ENCODE results near the gene KRT40. TPM values are rescaled to one million over a fixed set of nuclear protein-coding genes. Genes with fewer than 3 reads are reported as not detected.

The KRT40 gene
- total RNA-seq, 1 donor from 2014 or later, result not detected

DNA sequence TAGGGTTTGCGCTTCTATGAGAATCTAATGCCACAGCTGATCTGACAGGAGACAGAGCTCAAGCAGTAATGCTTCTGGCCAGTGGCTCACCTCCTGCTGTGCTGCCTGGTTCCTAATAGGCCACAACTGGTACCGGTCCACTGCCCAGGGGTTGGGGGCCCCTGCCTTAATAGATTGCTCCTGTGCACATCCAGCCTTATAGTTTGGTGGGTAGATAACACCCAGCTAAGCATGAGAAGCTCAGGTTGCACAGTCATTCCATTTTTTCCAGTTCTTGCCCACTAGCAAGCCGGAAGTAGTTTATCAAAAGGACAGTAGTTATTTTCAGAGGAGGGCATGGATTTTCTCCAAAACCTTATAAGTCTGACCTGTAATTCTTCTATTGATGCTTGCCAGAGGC is 35.3 kb upstream of the KRT40 start:
- H3K27ac Mint-ChIP-seq, result no peak overlapping the region
- ChIA-PET POLR2A (no interaction called here), CTCF (no interaction called here)
- DNase-seq (no peak), ATAC-seq (ENCODE audit: low read depth) (no peak)
- peaks cover 9% of the 10 kb centered on the region for H3K27me3 Mint-ChIP-seq
- TF ChIP-seq, protein P1, sequence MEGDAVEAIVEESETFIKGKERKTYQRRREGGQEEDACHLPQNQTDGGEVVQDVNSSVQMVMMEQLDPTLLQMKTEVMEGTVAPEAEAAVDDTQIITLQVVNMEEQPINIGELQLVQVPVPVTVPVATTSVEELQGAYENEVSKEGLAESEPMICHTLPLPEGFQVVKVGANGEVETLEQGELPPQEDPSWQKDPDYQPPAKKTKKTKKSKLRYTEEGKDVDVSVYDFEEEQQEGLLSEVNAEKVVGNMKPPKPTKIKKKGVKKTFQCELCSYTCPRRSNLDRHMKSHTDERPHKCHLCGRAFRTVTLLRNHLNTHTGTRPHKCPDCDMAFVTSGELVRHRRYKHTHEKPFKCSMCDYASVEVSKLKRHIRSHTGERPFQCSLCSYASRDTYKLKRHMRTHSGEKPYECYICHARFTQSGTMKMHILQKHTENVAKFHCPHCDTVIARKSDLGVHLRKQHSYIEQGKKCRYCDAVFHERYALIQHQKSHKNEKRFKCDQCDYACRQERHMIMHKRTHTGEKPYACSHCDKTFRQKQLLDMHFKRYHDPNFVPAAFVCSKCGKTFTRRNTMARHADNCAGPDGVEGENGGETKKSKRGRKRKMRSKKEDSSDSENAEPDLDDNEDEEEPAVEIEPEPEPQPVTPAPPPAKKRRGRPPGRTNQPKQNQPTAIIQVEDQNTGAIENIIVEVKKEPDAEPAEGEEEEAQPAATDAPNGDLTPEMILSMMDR (IDR thresholded peaks at IDR 0.05), result no peak
- H3K4me3 Mint-ChIP-seq, result no peak overlapping the region
- H3K4me1 Mint-ChIP-seq, result no peaks in the 10 kb centered on the region
- H3K9me3 Mint-ChIP-seq, result peaks cover 4% of the 10 kb centered on the region
- H3K36me3 Mint-ChIP-seq (ENCODE audit: low read depth), result no peaks in the 10 kb centered on the region
- intact Hi-C loops (cut with micrococcal nuclease), result no loop called here

DNA sequence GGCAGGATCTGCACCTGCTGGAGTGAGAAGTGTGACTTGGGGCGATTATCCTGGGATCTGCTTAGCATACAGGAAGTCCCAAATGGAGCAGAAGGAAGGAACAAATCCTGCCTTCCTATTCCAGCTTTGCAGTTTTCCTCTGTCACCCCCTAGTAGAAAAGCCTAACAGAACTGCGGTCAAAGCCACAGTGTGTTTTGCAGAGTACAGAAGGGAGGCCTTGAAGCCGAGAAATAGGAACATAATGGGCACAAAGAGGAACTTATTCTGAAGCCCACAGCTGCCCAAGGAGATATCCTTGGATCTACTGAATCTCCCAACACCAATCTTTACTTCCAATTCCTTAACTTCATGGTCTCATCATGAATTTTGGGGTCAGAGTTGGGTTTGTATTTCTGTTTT is 34.4 kb upstream of the KRT40 start:
- ChIA-PET CTCF (no interaction called here), POLR2A (no interaction called here)
- H3K36me3 Mint-ChIP-seq (ENCODE audit: low read depth), result no peaks in the 10 kb centered on the region
- DNase-seq (no peak), ATAC-seq (ENCODE audit: low read depth) (no peak)
- no peak overlapping the region for H3K27ac Mint-ChIP-seq
- peaks cover 9% of the 10 kb centered on the region for H3K27me3 Mint-ChIP-seq
- H3K9me3 Mint-ChIP-seq, result peaks cover 4% of the 10 kb centered on the region
- H3K4me1 Mint-ChIP-seq, result no peaks in the 10 kb centered on the region
- TF ChIP-seq, protein P1 (IDR thresholded peaks at IDR 0.05), result no peak
- H3K4me3 Mint-ChIP-seq, result no peak overlapping the region
- intact Hi-C loops (cut with micrococcal nuclease), result no loop called here

DNA sequence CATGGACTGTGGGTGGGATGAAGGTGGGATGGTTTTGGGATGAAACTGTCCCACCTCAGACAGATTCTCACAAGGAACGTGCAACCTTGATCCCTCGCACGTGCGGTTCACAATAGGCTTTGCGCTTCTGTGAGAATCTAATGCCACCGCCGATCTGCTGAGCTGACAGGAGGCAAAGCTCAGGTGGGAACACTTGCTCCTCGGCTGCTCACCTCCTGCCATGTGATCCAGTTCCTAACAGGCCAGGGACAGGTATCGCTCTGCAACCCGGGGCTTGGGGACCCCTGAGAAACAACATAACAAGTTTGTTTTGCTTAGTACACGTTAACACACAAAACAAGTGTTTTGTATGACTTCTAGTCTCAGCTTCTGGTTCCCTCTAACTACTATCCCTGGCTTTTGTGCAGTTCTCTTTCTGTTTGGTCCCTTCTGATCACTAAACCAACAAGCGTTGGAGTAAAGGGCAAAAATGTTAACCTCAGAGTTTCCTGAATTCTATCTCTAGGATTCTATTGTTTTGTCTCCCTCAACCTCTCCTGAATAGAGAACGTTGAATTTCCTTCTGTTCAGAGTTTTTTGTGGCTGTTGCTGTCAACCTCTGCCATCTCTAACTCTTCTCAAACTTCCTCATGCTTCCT is 32.6 kb upstream of the KRT40 start:
- Mint-ChIP-seq H3K27me3 (peaks cover 9% of the 10 kb centered on the region), H3K27ac (no peak overlapping the region), H3K9me3 (peaks cover 4% of the 10 kb centered on the region), H3K4me1 (no peaks in the 10 kb centered on the region), H3K36me3 (ENCODE audit: low read depth) (no peaks in the 10 kb centered on the region), H3K4me3 (no peak overlapping the region)
- TF ChIP-seq, protein P1 (IDR thresholded peaks at IDR 0.05), result no peak
- ATAC-seq (ENCODE audit: low read depth) (no peak), DNase-seq (no peak)
- POLR2A ChIA-PET, result no interaction called here
- intact Hi-C loops (cut with micrococcal nuclease), result no loop called here
- CTCF ChIA-PET, result no interaction called here

DNA sequence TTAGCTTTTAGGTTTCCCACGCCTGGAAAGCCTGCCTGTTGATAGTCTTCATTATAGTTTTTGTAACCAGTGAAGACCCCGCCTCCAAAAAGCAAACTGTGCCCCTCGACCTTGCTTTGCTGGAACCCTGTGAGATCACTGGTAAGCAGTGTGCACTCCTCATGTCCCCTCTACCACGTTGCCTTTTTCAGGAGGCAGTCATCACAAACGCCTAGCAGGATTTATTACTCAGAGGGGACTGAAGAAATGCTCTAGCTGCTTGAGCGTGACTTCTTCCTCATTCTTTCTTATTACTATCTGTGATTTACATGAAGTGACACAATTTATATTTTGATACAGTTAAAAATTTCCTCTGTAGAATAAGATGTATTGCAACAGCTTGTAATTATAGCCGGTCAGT is 31.3 kb upstream of the KRT40 start:
- H3K4me3 Mint-ChIP-seq, result no peak overlapping the region
- DNase-seq, result no peak
- CTCF ChIA-PET, result no interaction called here
- H3K9me3 Mint-ChIP-seq, result no peaks in the 10 kb centered on the region
- intact Hi-C loops (cut with micrococcal nuclease), result no loop called here
- POLR2A ChIA-PET, result no interaction called here
- TF ChIP-seq, protein P1 (IDR thresholded peaks at IDR 0.05), result no peak
- peaks cover 3% of the 10 kb centered on the region for H3K27me3 Mint-ChIP-seq
- ATAC-seq (ENCODE audit: low read depth), result no peak
- no peaks in the 10 kb centered on the region for H3K36me3 Mint-ChIP-seq (ENCODE audit: low read depth)
- H3K4me1 Mint-ChIP-seq, result no peaks in the 10 kb centered on the region
- no peak overlapping the region for H3K27ac Mint-ChIP-seq

DNA sequence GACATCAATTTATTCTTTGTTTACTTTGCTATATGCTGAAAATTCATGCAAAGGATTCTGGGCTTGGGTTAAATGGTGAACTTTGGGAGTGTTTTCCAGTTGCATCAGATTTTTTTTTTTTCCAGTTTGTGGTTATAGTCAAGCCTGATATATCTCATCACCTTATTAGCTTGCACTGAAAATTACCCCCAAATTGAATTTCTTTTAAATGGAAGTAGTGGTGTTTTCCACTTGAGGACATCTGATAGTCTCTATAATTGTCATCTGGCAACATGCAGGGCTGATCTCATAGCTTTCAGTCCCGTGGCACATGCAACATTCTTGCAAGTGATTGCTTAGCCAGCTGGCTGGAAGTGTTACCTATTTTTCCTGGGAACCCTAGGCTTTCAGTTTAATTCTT is 29.5 kb upstream of the KRT40 start:
- POLR2A ChIA-PET, result no interaction called here
- Mint-ChIP-seq H3K27me3 (peaks cover 7% of the 10 kb centered on the region), H3K27ac (no peak overlapping the region), H3K4me3 (no peak overlapping the region), H3K36me3 (ENCODE audit: low read depth) (no peaks in the 10 kb centered on the region), H3K4me1 (no peaks in the 10 kb centered on the region), H3K9me3 (no peaks in the 10 kb centered on the region)
- ATAC-seq (ENCODE audit: low read depth) (no peak), DNase-seq (no peak)
- CTCF ChIA-PET, result no interaction called here
- intact Hi-C loops (cut with micrococcal nuclease), result no loop called here
- TF ChIP-seq, protein P1 (IDR thresholded peaks at IDR 0.05), result no peak
